ENCODE measurements around the gene TXNRD2. TPM values are rescaled to one million over a fixed set of nuclear protein-coding genes. Genes with fewer than 3 reads are reported as not detected.

Gene TXNRD2
- total and polyA plus RNA-seq, 2 donors (not counting 1 experiment from before 2014, with no cell fraction given) = 24.8 to 36.2 TPM

- CTCF ChIA-PET = no interaction called here
- Mint-ChIP-seq H3K9me3 (ENCODE audit: insufficient read depth) (no peaks in the 10 kb centered on the region), H3K27ac (peak overlapping the region; percentile 73), H3K27me3 (no peaks in the 10 kb centered on the region), H3K4me1 (peaks cover 43% of the 10 kb centered on the region), H3K4me3 (peak overlapping the region; percentile 95)
- no peaks in the 10 kb centered on the region for H3K9me3 ChIP-seq (ENCODE audit: control extremely low read depth in 1 of 3, control insufficient read depth in 2 of 3, insufficient read depth in 1 of 3, low read length in 2 of 3)
- H3K36me3 ChIP-seq (replicated peaks in 1 of 2; ENCODE audit: control extremely low read depth in 1 of 2, control insufficient read depth in 1 of 2, extremely low read depth in 1 of 2, insufficient read depth in 2 of 2, low read length in 1 of 2) = peaks cover 0 to 18% of the 10 kb centered on the region in 2 experiments
- DNase-seq (peak; percentile 22), ATAC-seq (ENCODE audit: low read depth) (no peak)
- H3K4me2 ChIP-seq (replicated peaks; ENCODE audit: low read depth, low read length, poor library complexity, severe bottlenecking) = peak overlapping the region; percentile 94
- POLR2A ChIA-PET = no interaction called here
- intact Hi-C loops (cut with micrococcal nuclease) = loop anchor here (2.0 to 10.0 kb wide), 3 partner anchors 93 to 231 kb away; partner anchors contain the start of genes ARVCF and DGCR8
- H3K4me3 ChIP-seq (ENCODE audit: control extremely low read depth in 1 of 5, extremely low read depth in 1 of 5, insufficient read depth in 1 of 5, low read depth in 2 of 5, low read length in 4 of 5) = peak overlapping the region; percentile 70 to 97 (median 88)
- peak overlapping the region; percentile 98 for H2AFZ ChIP-seq (ENCODE audit: insufficient read depth, low read depth, low read length, poor library complexity, severe bottlenecking)
- no peak for TF ChIP-seq EZH2 (IDR thresholded peaks at IDR 0.05; ENCODE audit: borderline replicate concordance, insufficient read depth, low read depth, low read length, poor library complexity, severe bottlenecking)
- TF ChIP-seq CTCF (IDR thresholded peaks at IDR 0.05) = no peak
- peaks cover 26% of the 10 kb centered on the region for H4K20me1 ChIP-seq (ENCODE audit: control insufficient read depth, insufficient read depth, low read length, poor library complexity, severe bottlenecking)
- peaks cover 44% of the 10 kb centered on the region for H3K79me2 ChIP-seq (ENCODE audit: control insufficient read depth, insufficient read depth, low read length)
- peak overlapping the region; percentile 97 for H3K9ac ChIP-seq (ENCODE audit: low read length)
- no peaks in the 10 kb centered on the region for H3K27me3 ChIP-seq (replicated peaks in 1 of 4; ENCODE audit: control extremely low read depth in 1 of 4, control insufficient read depth in 3 of 4, insufficient read depth in 4 of 4, low read length in 3 of 4)
- WGBS (ENCODE audit: insufficient coverage) = 2% methylated on average over 49 of the region's 49 CpGs
- peak overlapping the region; percentile 56 to 88 for H3K27ac ChIP-seq (ENCODE audit: low read length in 2 of 2)
- peaks cover 21 to 26% of the 10 kb centered on the region in 2 donors for H3K4me1 ChIP-seq (ENCODE audit: control insufficient read depth in 2 of 2, insufficient read depth in 2 of 2, low read length in 2 of 2)
Measured at GRCh38 chr22:19853879-19854777, 87.5 kb downstream of the TXNRD2 start.
